DND-41 (cell line): ENCODE measurements around the gene SPTBN5.

Source experiments
- CTCF ChIP-seq: IDR thresholded peaks from 2 replicates; pipeline ENCODE4 v1.5.1; 2012; ENCODE audit warnings: borderline replicate concordance, low read length, moderate library complexity, mild to moderate bottlenecking; ENCODE audit not compliant: poor library complexity, severe bottlenecking; ENCODE audit errors: extremely low read depth
- EZH2 ChIP-seq: IDR thresholded peaks from 3 replicates; pipeline ENCODE4 v1.6.1; 2012; ENCODE audit warnings: borderline replicate concordance, low read depth, mild to moderate bottlenecking, moderate library complexity, low read length, inconsistent platforms; ENCODE audit not compliant: severe bottlenecking

GRCh38 chr15:41894251-41894790 is 468 bp upstream of the SPTBN5 start:
- no peak for TF ChIP-seq CTCF
- TF ChIP-seq EZH2 = no peak
